ENCODE data around the gene TRDMT1.

The TRDMT1 gene

DNA sequence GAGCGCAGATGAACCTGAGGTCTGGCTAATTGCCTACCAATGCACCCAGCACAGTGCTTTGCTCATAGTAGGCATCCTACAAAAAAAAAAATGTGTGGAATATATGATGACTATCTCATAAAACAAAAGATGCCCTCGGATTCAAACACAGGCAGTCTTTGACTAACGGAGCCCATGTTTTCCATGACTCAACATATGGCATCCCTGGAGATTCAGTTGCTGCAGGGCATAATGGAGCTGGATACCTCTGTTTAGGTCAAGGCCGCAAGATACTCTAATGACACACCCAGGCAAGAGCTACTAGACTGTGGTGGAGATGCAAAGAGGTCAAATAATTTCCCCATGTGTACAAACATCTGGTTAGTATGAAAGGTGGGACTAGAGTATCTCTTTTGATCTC is 88.1 kb downstream of the TRDMT1 start:
- TF ChIP-seq, protein P1, sequence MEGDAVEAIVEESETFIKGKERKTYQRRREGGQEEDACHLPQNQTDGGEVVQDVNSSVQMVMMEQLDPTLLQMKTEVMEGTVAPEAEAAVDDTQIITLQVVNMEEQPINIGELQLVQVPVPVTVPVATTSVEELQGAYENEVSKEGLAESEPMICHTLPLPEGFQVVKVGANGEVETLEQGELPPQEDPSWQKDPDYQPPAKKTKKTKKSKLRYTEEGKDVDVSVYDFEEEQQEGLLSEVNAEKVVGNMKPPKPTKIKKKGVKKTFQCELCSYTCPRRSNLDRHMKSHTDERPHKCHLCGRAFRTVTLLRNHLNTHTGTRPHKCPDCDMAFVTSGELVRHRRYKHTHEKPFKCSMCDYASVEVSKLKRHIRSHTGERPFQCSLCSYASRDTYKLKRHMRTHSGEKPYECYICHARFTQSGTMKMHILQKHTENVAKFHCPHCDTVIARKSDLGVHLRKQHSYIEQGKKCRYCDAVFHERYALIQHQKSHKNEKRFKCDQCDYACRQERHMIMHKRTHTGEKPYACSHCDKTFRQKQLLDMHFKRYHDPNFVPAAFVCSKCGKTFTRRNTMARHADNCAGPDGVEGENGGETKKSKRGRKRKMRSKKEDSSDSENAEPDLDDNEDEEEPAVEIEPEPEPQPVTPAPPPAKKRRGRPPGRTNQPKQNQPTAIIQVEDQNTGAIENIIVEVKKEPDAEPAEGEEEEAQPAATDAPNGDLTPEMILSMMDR (IDR thresholded peaks at IDR 0.05; ENCODE audit: control extremely low read depth, extremely low read depth, low read depth, missing control alignments): no peak
- ChIA-PET POLR2A (no interaction called here), CTCF (no interaction called here)
- no peak for DNase-seq (ENCODE audit: extremely low spot score)

DNA sequence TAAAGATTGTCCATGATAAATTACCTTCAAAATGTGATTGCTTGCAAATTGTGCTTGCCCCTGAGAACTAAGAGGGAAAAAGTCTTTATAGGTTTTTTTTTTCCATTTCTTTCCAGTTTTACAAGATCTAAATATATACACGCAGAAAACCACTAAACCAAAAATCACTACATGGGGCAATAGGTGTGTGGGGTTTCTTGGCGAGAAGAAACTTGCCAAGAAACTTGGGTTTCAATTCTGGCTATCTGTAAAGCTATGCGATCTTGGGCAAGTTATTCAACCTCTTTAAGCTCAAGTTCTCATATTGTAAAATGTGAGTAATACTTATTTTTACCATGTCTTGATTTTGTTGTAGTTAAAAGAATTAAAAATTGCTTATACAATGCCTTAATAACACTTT is 88.9 kb downstream of the TRDMT1 start:
- ChIA-PET POLR2A (no interaction called here), CTCF (no interaction called here)
- no peak for DNase-seq (ENCODE audit: extremely low spot score)
- TF ChIP-seq, protein P1 (IDR thresholded peaks at IDR 0.05; ENCODE audit: control extremely low read depth, extremely low read depth, low read depth, missing control alignments): no peak

GRCh38 chr10:17109475-17110207 is 91.8 kb downstream of the TRDMT1 start:
- ChIA-PET POLR2A (no interaction called here), CTCF (no interaction called here)
- DNase-seq (ENCODE audit: extremely low spot score): no peak
- TF ChIP-seq, protein P1 (IDR thresholded peaks at IDR 0.05; ENCODE audit: control extremely low read depth, extremely low read depth, low read depth, missing control alignments): no peak

DNA sequence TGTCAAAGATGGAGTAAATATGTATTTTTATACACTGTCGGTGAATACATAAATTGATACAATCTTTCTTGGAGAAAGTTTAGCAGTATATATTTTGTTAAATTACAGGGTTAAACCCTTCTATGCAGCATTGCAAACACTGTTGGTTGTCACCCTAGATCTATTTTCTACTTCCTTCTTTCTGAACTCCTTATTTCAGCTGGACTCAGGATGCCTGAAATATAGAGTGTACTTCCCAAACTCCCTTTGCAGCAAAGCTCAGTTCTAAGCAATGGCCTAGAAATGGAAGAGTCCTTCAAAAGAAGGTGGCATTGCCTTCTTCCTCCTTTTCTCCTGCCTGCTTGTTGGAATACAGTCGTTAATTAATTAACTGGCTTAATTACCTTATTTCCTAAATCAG is 92.4 kb downstream of the TRDMT1 start:
- CTCF ChIA-PET: no interaction called here
- POLR2A ChIA-PET: no interaction called here
- TF ChIP-seq, protein P1 (IDR thresholded peaks at IDR 0.05; ENCODE audit: control extremely low read depth, extremely low read depth, low read depth, missing control alignments): no peak
- no peak for DNase-seq (ENCODE audit: extremely low spot score)

- DNase-seq (ENCODE audit: extremely low spot score): no peak
- TF ChIP-seq, protein P1 (IDR thresholded peaks at IDR 0.05; ENCODE audit: control extremely low read depth, extremely low read depth, low read depth, missing control alignments): no peak
- CTCF ChIA-PET: interaction anchor here (1.1 kb wide), 1 partner anchor 20 kb away, joined by 3 read pairs; no protein-coding TSS in a partner anchor
These were observed 94.5 kb downstream of the TRDMT1 start for GRCh38 chr10:17106991-17107390.

GRCh38 chr10:17101910-17102266 is 99.6 kb downstream of the TRDMT1 start:
- CTCF ChIA-PET: no interaction called here

More at GRCh38 chr10:17106991-17107390, 94.5 kb downstream of the TRDMT1 start:
- POLR2A ChIA-PET: no interaction called here

More at GRCh38 chr10:17101910-17102266, 99.6 kb downstream of the TRDMT1 start:
- TF ChIP-seq, protein P1 (IDR thresholded peaks at IDR 0.05; ENCODE audit: control extremely low read depth, extremely low read depth, low read depth, missing control alignments): no peak
- POLR2A ChIA-PET: no interaction called here
- DNase-seq (ENCODE audit: extremely low spot score): no peak

Measured in GM10248 (cell line).